Stomach (tissue), 9 donors: ENCODE measurements around the gene PTBP3. TPM values are rescaled to one million over a fixed set of nuclear protein-coding genes. Genes with fewer than 3 reads are reported as not detected.
A peak's percentile ranks its signal among the peaks of the same experiment; 100 is the strongest.

Source experiments
- DNase-seq, 2 donors: peaks; one replicate each; pipeline versions ENCODE4 v3.0.0 to v3.0.0-alpha.2; 2013 to 2019
- H3K27ac ChIP-seq, 5 donors: fragments of 200-600 bp in 4 of 5; sonication (generic) in 4 of 5; one replicate each; pipeline ENCODE4 v1.5.1; 2013 to 2019; ENCODE audit warnings: mild to moderate bottlenecking in 1 of 5, moderate library complexity in 1 of 5
- H3K27me3 ChIP-seq, 3 donors: fragments of 200-600 bp; sonication (generic); one replicate each; pipeline ENCODE4 v1.5.1; 2017 to 2019; ENCODE audit warnings: mixed run types in 1 of 3
- H3K36me3 ChIP-seq, 4 donors: fragments of 200-600 bp; sonication (generic); 1 replicate in 3 of 4; 2 replicates in 1 of 4; pipeline ENCODE4 v1.5.1; 2016 to 2019
- H3K4me1 ChIP-seq, 4 donors: fragments of 200-600 bp; sonication (generic); one replicate each; pipeline ENCODE4 v1.5.1; 2016 to 2019
- H3K4me3 ChIP-seq, 4 donors: fragments of 200-600 bp; sonication (generic) in 3 of 4; one replicate each; pipeline ENCODE4 v1.5.1; 2016 to 2019; ENCODE audit warnings: mild to moderate bottlenecking in 1 of 4
- H3K9me3 ChIP-seq, 4 donors: fragments of 200-600 bp; sonication (generic); one replicate each; pipeline ENCODE4 v1.5.1; 2016 to 2019
- EP300 ChIP-seq: sonication (generic); formaldehyde crosslinking; IDR thresholded peaks from one replicate; pipeline ENCODE4 v1.6.1; 2017; ENCODE audit warnings: antibody characterized with exemption
- POLR2A ChIP-seq, 4 donors: fragments of 450-650 bp; IDR thresholded peaks; one replicate each; pipeline ENCODE4 v1.6.1; 2016; ENCODE audit warnings: antibody characterized with exemption in 4 of 4, control low read depth in 2 of 4, mild to moderate bottlenecking in 1 of 4, moderate library complexity in 1 of 4
- POLR2AphosphoS5 ChIP-seq, 3 donors: sonication (generic); formaldehyde crosslinking; IDR thresholded peaks; one replicate each; pipeline ENCODE4 v1.6.1; 2016; ENCODE audit warnings: antibody characterized with exemption in 3 of 3
- WGBS, 5 donors: extraction: QIAGEN DNeasy Blood & Tissue Kit in 3 of 5; methylation state at CpG; one replicate each; pipeline versions ENCODE4 v1.1.5 to v1.1.7; 2013 to 2018; 5-methylcytosine and 5-hydroxymethylcytosine counted together
- intact Hi-C: fragments of 100-400 bp; cut with DNase I; formaldehyde crosslinking; loops from one replicate; pipeline ENCODE4 v1.15.1; 2023; ENCODE audit warnings: low total_unique reads
- polyA plus RNA-seq, 3 donors: library from polyadenylated mRNA; stranded (reverse); fragments of 200-250 nt; gene quantifications; one replicate each; pipeline ENCODE4 v1.2.3, GENCODE V29; 2013
- total RNA-seq, 5 donors: library from RNA; depleted of rRNA; stranded (reverse); fragments of >200 nt; gene quantifications; one replicate each; pipeline versions ENCODE4 v1.1.0 to v1.2.3, GENCODE V29; 2014 to 2016
- TF ChIP-seq, protein P1 (sequence below), 7 experiments: fragments of 450-650 bp in 4 of 7; fragments of 200-600 bp in 3 of 7; sonication (generic) in 3 of 7; IDR thresholded peaks; one replicate each; pipeline ENCODE4 v1.5.1; 2016 to 2019; ENCODE audit warnings: antibody characterized with exemption in 7 of 7, control low read depth in 2 of 7, mild to moderate bottlenecking in 1 of 7
- donor health status: healthy with polysubstance abuse.
- donor health status: Bipolar disorder and iron deficiency.
- donor health status: healthy.

PTBP3 gene
- total and polyA plus RNA-seq, 8 donors = 11.7 to 90.7 (median 24.1) TPM

DNA sequence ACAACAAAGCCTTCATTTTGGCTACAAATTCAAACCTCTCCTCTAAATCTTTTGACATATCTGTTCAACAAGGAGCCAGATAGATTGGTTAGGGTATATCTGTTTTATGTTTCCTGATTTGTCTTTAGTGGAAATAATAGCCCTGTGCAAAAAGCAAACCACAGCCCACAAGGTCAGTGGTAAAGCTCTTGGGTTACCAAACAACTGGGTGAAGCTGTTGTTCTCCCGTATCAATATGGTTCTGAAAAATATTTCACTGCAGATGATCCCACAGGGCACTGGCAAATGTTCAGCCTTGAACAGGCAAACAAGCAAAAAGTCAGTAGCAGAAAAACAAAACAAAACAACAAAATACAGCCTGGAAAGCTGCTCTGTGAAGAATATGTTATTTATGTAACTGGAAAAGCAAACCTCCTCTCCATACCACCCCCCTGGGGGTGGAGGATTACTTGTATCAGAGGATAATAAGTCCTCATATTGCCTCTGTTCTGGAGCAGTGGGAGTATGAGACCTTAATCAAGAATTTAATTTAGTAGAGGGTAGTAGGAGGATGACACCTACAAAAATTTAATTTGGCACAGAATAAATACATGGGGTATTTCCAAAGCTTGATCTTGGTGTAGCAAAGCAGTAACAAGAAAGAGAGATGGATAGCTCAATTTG lies 20.8 kb upstream of the PTBP3 start:
- Histone ChIP-seq H3K4me3 (no peak overlapping the region), H3K36me3 (no peaks in the 10 kb centered on the region), H3K9me3 (no peaks in the 10 kb centered on the region), H3K4me1 (no peaks in the 10 kb centered on the region), H3K27me3 (no peaks in the 10 kb centered on the region), H3K27ac (no peak overlapping the region)
- TF ChIP-seq POLR2AphosphoS5 (IDR thresholded peaks at IDR 0.05) (no peak), POLR2A (IDR thresholded peaks at IDR 0.05) (no peak)
- WGBS, 5 donors = 32 to 53% (median 40%) methylated on average over 1 of the region's 1 CpG
- no peak for DNase-seq
- intact Hi-C loops = no loop called here

DNA sequence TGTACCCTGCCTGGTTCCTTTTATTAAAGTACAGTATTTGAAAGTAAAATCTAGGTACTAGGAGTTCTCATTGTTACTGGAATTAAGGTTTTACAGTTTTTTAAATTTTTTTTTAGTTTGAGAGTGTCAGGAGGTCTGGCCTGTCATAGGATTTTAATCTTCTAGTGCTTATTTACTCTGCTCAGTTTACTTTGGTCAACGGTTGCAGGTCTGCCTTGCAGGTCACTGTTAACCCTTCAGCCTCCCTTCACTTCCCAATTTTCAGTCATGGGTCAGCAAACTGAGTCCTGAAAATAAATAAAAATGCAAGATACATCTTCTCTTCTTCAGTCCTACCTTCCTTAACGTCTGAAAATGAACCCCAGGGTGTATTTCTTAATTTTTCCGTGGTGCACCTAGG lies 18.8 kb upstream of the PTBP3 start:
- 43 to 60% (median 50%) methylated on average over 3 of the region's 3 CpGs for WGBS, 5 donors
- intact Hi-C loops = no loop called here
- peaks cover 0 to 13% (median 5%) of the 10 kb centered on the region in 4 donors for H3K4me1 ChIP-seq

DNA sequence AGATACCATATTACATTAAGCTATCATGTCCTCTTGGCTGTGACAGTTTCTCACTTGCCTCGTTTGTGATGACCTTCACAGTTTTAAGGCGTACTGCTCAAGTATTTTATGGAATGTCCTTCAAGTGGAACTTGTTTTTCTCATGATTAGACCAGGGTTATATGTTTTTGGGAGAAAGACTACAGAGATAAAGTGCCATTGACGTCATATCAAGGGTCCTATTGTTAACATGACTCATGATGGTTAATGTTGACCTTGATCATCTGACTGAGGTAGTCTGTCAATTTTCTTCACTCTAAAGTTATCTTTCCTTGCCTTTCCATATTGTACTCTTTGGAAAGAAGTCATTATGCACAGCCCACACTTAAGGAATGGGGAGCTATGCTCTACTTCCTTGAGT lies 17.8 kb upstream of the PTBP3 start:
- Histone ChIP-seq H3K27me3 (no peaks in the 10 kb centered on the region), H3K36me3 (no peaks in the 10 kb centered on the region), H3K9me3 (no peaks in the 10 kb centered on the region), H3K4me3 (no peak overlapping the region), H3K27ac (no peak overlapping the region), H3K4me1 (peaks cover 0 to 13% (median 5%) of the 10 kb centered on the region in 4 donors)
- intact Hi-C loops = no loop called here
- DNase-seq = no peak
- TF ChIP-seq POLR2A (IDR thresholded peaks at IDR 0.05) (no peak), EP300 (no peak), POLR2AphosphoS5 (IDR thresholded peaks at IDR 0.05) (no peak)
- TF ChIP-seq, protein P1, sequence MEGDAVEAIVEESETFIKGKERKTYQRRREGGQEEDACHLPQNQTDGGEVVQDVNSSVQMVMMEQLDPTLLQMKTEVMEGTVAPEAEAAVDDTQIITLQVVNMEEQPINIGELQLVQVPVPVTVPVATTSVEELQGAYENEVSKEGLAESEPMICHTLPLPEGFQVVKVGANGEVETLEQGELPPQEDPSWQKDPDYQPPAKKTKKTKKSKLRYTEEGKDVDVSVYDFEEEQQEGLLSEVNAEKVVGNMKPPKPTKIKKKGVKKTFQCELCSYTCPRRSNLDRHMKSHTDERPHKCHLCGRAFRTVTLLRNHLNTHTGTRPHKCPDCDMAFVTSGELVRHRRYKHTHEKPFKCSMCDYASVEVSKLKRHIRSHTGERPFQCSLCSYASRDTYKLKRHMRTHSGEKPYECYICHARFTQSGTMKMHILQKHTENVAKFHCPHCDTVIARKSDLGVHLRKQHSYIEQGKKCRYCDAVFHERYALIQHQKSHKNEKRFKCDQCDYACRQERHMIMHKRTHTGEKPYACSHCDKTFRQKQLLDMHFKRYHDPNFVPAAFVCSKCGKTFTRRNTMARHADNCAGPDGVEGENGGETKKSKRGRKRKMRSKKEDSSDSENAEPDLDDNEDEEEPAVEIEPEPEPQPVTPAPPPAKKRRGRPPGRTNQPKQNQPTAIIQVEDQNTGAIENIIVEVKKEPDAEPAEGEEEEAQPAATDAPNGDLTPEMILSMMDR (IDR thresholded peaks at IDR 0.05) = no peak
- WGBS, 5 donors = 47 to 74% (median 57%) methylated on average over 3 of the region's 3 CpGs

More for the DNA sequence above, 18.8 kb upstream of the PTBP3 start:
- no peak for DNase-seq
- Histone ChIP-seq H3K27ac (no peak overlapping the region), H3K4me3 (no peak overlapping the region), H3K9me3 (no peaks in the 10 kb centered on the region), H3K27me3 (no peaks in the 10 kb centered on the region), H3K36me3 (no peaks in the 10 kb centered on the region)
- TF ChIP-seq POLR2A (IDR thresholded peaks at IDR 0.05) (no peak), EP300 (no peak), POLR2AphosphoS5 (IDR thresholded peaks at IDR 0.05) (no peak)
- TF ChIP-seq, protein P1 (IDR thresholded peaks at IDR 0.05) = no peak

DNA sequence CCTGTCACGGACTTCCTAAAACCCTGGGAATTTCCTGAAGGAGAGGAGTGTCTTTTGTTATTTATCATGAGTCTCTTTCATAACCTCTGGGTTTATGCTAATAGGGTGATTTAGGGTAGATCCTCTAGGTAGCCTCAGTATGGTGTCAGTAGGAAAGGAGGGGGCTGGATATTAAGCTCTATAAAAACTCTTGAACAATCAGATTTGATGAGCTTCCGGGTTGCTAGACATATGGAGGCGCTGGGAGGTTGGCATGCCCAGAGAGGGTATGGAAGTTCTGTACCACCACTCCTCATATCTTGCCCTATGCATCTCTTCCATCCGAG lies 15.6 kb upstream of the PTBP3 start:
- H3K9me3 ChIP-seq = no peaks in the 10 kb centered on the region
- DNase-seq = no peak
- TF ChIP-seq POLR2A (IDR thresholded peaks at IDR 0.05) = no peak
- H3K27ac ChIP-seq = no peak overlapping the region
- intact Hi-C loops = no loop called here
- H3K36me3 ChIP-seq = no peaks in the 10 kb centered on the region
- H3K4me1 ChIP-seq = peaks cover 0 to 13% (median 5%) of the 10 kb centered on the region in 4 donors
- H3K4me3 ChIP-seq = peak overlapping the region; percentile 32 to 44 (median 38)
- no peaks in the 10 kb centered on the region for H3K27me3 ChIP-seq
- 63 to 75% (median 72%) methylated on average over 4 of the region's 4 CpGs for WGBS, 5 donors

DNA sequence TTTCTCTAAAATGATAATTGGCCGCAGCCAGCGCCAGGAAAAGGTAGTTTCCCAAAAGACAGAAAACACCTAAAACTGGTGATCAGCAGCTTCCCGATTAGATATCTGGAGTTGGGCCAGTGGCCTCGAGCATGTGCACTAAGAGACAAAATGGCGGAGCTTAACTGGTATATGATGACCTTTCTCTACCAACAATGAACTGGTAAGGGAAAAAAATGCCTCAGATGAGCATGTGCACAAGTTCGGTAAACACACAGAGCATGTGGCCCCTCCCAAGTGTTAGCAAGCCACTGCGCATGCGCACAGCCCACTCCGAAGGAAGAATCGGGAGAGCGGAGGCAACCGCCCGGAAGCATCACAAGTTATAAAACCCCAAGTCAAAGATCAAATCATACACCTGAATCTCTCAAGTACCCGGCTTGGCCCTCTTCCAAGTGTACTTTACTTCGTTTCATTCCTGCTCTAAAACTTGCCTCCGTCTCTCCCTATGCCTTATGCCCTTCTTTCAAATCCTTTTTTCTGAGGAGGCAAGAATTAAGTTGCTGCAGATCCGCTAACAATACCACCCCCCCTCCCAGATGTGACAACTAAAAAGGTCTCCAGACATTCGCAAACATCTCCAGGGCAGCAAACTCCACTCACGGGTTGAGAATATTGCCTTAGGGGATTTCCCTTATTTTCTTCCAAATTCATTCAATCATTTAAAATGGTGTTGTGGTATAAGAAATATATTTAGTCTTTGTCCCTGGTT lies 15.0 kb upstream of the PTBP3 start:
- Histone ChIP-seq H3K4me3 (peak overlapping the region; percentile 32 to 44 (median 38)), H3K27ac (peak overlapping the region in 2 of 5 donors; percentile 0 to 23), H3K9me3 (no peaks in the 10 kb centered on the region), H3K27me3 (no peaks in the 10 kb centered on the region), H3K4me1 (peaks cover 0 to 13% (median 5%) of the 10 kb centered on the region in 4 donors), H3K36me3 (no peaks in the 10 kb centered on the region)
- intact Hi-C loops = no loop called here
- TF ChIP-seq POLR2A (IDR thresholded peaks at IDR 0.05) (no peak), POLR2AphosphoS5 (IDR thresholded peaks at IDR 0.05) (peak in 1 of 3 donors; percentile 58)
- WGBS, 5 donors = 22 to 34% (median 26%) methylated on average over 19 of the region's 19 CpGs
- DNase-seq = peak; percentile 83 to 93

DNA sequence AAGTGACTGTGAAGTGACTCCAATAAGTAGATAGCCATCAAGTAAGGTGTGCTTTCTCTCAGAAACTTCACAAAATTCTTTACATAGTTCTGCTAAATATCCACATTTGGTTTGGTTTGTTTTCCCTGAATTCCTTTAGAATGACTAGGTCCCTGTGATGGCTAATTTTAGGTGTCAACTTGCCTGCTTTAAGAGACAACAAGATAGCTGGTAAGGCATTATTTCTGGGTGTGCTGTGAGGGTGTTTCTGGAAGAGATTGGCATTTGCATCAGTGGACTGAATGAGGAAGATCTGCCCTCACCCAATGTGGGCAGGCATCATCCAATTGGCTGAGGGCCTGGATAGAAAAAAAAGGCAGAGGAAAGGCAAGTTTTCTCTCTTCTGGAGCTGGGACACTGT lies 8.3 kb upstream of the PTBP3 start:
- DNase-seq = no peak
- Histone ChIP-seq H3K9me3 (no peaks in the 10 kb centered on the region), H3K4me3 (no peak overlapping the region), H3K27me3 (no peaks in the 10 kb centered on the region), H3K36me3 (no peaks in the 10 kb centered on the region), H3K4me1 (no peaks in the 10 kb centered on the region), H3K27ac (no peak overlapping the region)
- intact Hi-C loops = no loop called here
- TF ChIP-seq, protein P1 (IDR thresholded peaks at IDR 0.05) = no peak
- no peak for TF ChIP-seq POLR2A (IDR thresholded peaks at IDR 0.05)
- no peak for TF ChIP-seq EP300
- no peak for TF ChIP-seq POLR2AphosphoS5 (IDR thresholded peaks at IDR 0.05)
